HepG2 (cell line): ENCODE measurements around the gene ZCCHC24.

ENCODE experiments used
- ATF1 ChIP-seq: IDR thresholded peaks from 2 replicates; pipeline ENCODE4 v1.6.1; 2016; ENCODE audit warnings: mild to moderate bottlenecking, control low read depth
- SOX13 ChIP-seq, 3 experiments: fragments of 450-650 bp in 1 of 3; sonication (generic) in 1 of 3; formaldehyde crosslinking in 1 of 3; IDR thresholded peaks in 2 of 3; conservative IDR thresholded peaks in 1 of 3; 2 replicates each; pipeline versions ENCODE4 v1.5.0 to v1.6.1; 2016 to 2020; ENCODE audit warnings: antibody characterized with exemption in 1 of 3, mild to moderate bottlenecking in 1 of 3, missing compliant biosample characterization in 1 of 3, missing genetic modification reagents in 1 of 3, moderate library complexity in 1 of 3
- TF ChIP-seq, protein P1 (sequence below): sonication (generic); formaldehyde crosslinking; IDR thresholded peaks from 2 replicates; pipeline ENCODE4 v1.4.0; 2020; ENCODE audit warnings: missing genetic modification reagents, borderline replicate concordance

DNA sequence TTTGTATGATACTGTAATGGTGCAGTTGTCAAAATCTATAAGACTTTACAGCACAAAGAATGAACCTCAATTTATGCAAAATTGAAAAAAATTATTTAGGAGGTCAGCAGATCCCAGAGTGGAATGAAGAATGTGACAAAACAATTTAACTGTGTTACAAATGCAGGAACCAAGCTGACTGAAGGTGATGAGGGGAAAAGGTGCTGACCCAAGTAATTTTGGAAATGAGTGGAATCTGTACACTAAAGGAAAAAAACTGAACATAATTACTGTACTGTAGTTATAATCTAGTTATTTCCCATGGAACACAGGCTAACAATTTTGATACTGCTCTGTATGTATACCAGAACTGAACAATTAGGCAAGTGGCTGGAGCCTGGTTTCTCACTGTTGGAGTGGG lies 31.2 kb upstream of the ZCCHC24 start:
- TF ChIP-seq, protein P1, sequence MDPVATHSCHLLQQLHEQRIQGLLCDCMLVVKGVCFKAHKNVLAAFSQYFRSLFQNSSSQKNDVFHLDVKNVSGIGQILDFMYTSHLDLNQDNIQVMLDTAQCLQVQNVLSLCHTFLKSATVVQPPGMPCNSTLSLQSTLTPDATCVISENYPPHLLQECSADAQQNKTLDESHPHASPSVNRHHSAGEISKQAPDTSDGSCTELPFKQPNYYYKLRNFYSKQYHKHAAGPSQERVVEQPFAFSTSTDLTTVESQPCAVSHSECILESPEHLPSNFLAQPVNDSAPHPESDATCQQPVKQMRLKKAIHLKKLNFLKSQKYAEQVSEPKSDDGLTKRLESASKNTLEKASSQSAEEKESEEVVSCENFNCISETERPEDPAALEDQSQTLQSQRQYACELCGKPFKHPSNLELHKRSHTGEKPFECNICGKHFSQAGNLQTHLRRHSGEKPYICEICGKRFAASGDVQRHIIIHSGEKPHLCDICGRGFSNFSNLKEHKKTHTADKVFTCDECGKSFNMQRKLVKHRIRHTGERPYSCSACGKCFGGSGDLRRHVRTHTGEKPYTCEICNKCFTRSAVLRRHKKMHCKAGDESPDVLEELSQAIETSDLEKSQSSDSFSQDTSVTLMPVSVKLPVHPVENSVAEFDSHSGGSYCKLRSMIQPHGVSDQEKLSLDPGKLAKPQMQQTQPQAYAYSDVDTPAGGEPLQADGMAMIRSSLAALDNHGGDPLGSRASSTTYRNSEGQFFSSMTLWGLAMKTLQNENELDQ: no peak
- TF ChIP-seq SOX13 (IDR thresholded peaks at IDR 0.05) (no peak), SOX13 (CRISPR knock-in tag; conservative IDR thresholded peaks at IDR 0.05 in 1 of 2, IDR thresholded peaks at IDR 0.05 in 1 of 2) (no peak), ATF1 (CRISPR knock-in tag) (no peak)
